Heart right ventricle (tissue), 16 donors: ENCODE results near the gene LRRC75A. TPM values are rescaled to one million over a fixed set of nuclear protein-coding genes. Genes with fewer than 3 reads are reported as not detected.

Source experiments
- ATAC-seq, 8 donors: fragments of 200-7000 bp; cut with Tn5 transposase; one replicate each; pipeline ENCODE4 v1.9.1; 2020; ENCODE audit warnings: mild to moderate bottlenecking in 8 of 8, moderate library complexity in 8 of 8, moderate number of reproducible peaks in 1 of 8
- DNase-seq, 2 donors: peaks; one replicate each; pipeline ENCODE4 v3.0.0-alpha.2; 2020
- H3K27ac ChIP-seq, 10 donors: fragments of 200-600 bp; sonication (generic) in 2 of 10; one replicate each; pipeline versions ENCODE4 v1.5.0 to v1.8.0; 2020 to 2022; ENCODE audit warnings: mild to moderate bottlenecking in 3 of 10
- H3K27me3 ChIP-seq, 7 donors: fragments of 200-600 bp; one replicate each; pipeline ENCODE4 v1.8.0; 2021 to 2022; ENCODE audit warnings: mild to moderate bottlenecking in 2 of 7
- H3K36me3 ChIP-seq, 9 donors: fragments of 200-600 bp; sonication (generic) in 1 of 9; one replicate each; pipeline versions ENCODE4 v1.5.0 to v1.8.0; 2020 to 2022; ENCODE audit warnings: mild to moderate bottlenecking in 2 of 9
- H3K4me1 ChIP-seq, 9 donors: fragments of 200-600 bp; sonication (generic) in 1 of 9; one replicate each; pipeline versions ENCODE4 v1.5.0 to v1.8.0; 2020 to 2022; ENCODE audit warnings: mild to moderate bottlenecking in 4 of 9
- H3K4me3 ChIP-seq, 10 donors: fragments of 200-600 bp; sonication (generic) in 2 of 10; one replicate each; pipeline versions ENCODE4 v1.5.0 to v1.8.0; 2020 to 2022; ENCODE audit warnings: mild to moderate bottlenecking in 7 of 10, moderate library complexity in 2 of 10
- H3K9me3 ChIP-seq, 11 donors: fragments of 200-600 bp in 10 of 11; sonication (generic) in 2 of 11; one replicate each; pipeline versions ENCODE4 v1.5.0 to v1.8.0; 2013 to 2022; ENCODE audit warnings: mild to moderate bottlenecking in 2 of 11, control low read depth in 1 of 11, moderate library complexity in 1 of 11
- WGBS, 2 donors: extraction: QIAGEN DNeasy Blood & Tissue Kit; methylation state at CpG; one replicate each; pipeline ENCODE4 v1.1.7; 2013; ENCODE audit warnings: inconsistent platforms in 1 of 2; 5-methylcytosine and 5-hydroxymethylcytosine counted together
- intact Hi-C, 10 donors: fragments of 100-400 bp; cut with DNase I; formaldehyde crosslinking; loops; one replicate each; pipeline versions ENCODE4 v1.11.1 to v1.14.2; 2022
- polyA plus RNA-seq, 2 donors: library from polyadenylated mRNA; stranded (reverse); fragments of 200-250 nt; gene quantifications; one replicate each; pipeline ENCODE4 v1.2.3, GENCODE V29; 2013
- total RNA-seq, 10 donors: library from RNA; stranded (reverse); fragmentation: NEBNext Ultra II Directional in 3 of 10; extraction: Animal tissue kit (Norgen Biotek cat#: 25700) in 3 of 10; gene quantifications; one replicate each; pipeline versions ENCODE4 v1.2.1 to v1.2.4, GENCODE V29; 2021 to 2023
- TF ChIP-seq, protein P1 (sequence below), 9 donors: fragments of 200-600 bp; sonication (generic) in 2 of 9; IDR thresholded peaks; one replicate each; pipeline versions ENCODE4 v1.5.0 to v1.8.0; 2021 to 2022; ENCODE audit warnings: antibody characterized with exemption in 9 of 9, mild to moderate bottlenecking in 5 of 9, moderate library complexity in 1 of 9
- donor health status: Arrhythmogenic right ventricular cardiomyopathy.
- donor health status: ischemic (EF 13 %, LVEDD 7.1; RV severe dilation, severe dysfunction).
- donor health status: healthy with polysubstance abuse.
- donor health status: DM: no; HTN: yes; CAD: no.
- donor health status: DM: no; HTN: no; CAD: no.
- donor health status: ischemic (EF 25% LVEDD 6.9; RV normal size, moderate dysfunction).
- donor health status: ischemic (EF 25% LVEDD 5.7; RV mildly dilated, moderate dysfunction).
- donor health status: healthy.
- donor health status: DM: yes; HTN: yes; CAD: no.
- donor health status: Ischemic cardiomyopathy.
- donor health status: ischemic (EF 35%, LVEDD 5.7; RV mildly dilated, moderate dysfunction).
- donor health status: nonischemic (EF 11% LVEDD 7.7; RV severe dilation, severe dysfunction).
- donor health status: DM: yes; HTN: yes; CAD: no.
- donor health status: PGD.
- donor health status: ischemic (EF 29% LVEDD 5.4; RV normal size, mild dysfunction).
- donor health status: nonischemic (EF 23%, LVEDD 6.1; RV moderate dilation, normal function).

LRRC75A gene
- total and polyA plus RNA-seq, 12 donors, result 0.34 to 1.3 (median 0.58) TPM

DNA sequence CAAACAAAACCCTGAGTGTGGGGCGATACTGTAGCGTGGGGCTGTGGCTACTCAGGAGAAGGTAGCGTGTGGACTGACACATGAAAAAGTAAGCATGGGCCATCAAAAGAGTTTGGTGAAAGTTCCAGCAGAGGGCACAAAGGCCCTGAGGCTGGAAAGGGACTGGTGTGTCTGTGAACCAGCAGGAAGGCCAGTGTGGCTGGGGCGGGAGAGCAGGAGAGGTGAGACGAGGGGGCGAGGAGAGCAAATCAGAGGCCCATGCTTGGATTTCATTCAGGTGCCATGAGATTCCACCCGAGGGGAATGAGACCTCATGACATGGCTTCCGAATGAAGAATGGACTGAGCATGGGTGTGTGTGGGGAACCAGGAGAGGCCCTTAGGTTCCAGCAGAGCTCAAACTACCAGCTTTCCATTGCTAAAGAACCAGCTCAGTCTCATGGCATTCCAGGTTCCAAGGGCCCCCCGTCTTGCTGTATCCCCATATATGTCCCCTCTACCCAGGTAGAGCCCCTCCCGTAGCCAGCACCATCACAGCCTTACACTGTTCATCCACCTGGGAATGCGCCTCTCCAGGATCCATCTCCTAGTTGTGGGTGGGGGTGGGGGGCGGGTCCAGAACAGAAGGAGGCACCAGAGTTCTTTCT is 45.5 kb downstream of the LRRC75A start:
- DNase-seq (no peak), ATAC-seq (no peak)
- H3K36me3 ChIP-seq, result peaks cover 0 to 80% (median 10%) of the 10 kb centered on the region in 9 donors
- no peaks in the 10 kb centered on the region for H3K9me3 ChIP-seq
- intact Hi-C loops, result no loop called here
- H3K27me3 ChIP-seq, result no peaks in the 10 kb centered on the region
- H3K4me1 ChIP-seq, result peaks cover 2 to 36% (median 27%) of the 10 kb centered on the region in 9 donors
- H3K27ac ChIP-seq, result peak overlapping the region in 1 of 10 donors; percentile 58
- H3K4me3 ChIP-seq, result no peak overlapping the region
- TF ChIP-seq, protein P1, sequence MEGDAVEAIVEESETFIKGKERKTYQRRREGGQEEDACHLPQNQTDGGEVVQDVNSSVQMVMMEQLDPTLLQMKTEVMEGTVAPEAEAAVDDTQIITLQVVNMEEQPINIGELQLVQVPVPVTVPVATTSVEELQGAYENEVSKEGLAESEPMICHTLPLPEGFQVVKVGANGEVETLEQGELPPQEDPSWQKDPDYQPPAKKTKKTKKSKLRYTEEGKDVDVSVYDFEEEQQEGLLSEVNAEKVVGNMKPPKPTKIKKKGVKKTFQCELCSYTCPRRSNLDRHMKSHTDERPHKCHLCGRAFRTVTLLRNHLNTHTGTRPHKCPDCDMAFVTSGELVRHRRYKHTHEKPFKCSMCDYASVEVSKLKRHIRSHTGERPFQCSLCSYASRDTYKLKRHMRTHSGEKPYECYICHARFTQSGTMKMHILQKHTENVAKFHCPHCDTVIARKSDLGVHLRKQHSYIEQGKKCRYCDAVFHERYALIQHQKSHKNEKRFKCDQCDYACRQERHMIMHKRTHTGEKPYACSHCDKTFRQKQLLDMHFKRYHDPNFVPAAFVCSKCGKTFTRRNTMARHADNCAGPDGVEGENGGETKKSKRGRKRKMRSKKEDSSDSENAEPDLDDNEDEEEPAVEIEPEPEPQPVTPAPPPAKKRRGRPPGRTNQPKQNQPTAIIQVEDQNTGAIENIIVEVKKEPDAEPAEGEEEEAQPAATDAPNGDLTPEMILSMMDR (IDR thresholded peaks at IDR 0.05), result no peak
- 89 to 92% methylated on average over 12 of the region's 12 CpGs for WGBS, 2 donors

DNA sequence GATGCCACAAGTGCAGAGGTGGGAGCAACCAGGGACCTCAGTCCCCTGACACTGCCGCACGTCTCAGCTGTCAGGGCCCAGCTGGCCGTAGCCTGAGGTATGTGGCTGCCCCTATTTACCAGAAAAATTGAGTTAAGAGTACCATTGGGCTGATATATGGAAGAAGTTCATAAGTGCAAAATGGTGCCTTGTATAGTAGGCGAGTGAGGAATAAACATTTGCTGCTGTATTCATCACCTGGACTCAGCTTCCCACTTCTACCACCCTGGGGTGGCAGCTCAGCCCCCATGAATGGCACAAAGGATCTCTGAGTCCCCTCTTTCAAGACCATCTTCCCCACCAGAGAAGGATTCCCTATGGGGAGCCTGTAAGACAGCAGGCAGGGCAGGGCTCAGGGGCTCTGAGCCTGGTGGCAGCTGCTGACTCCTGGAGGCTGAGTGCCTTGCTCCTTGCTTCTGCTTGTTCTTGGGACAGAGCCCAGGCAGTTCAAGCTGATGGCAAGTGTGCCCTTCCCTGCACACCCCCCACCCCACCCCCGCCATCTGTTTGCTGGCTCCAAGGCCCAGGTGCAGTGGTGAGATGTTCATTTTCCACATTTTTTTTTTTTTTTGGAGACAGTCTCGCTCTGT is 47.6 kb downstream of the LRRC75A start:
- intact Hi-C loops, result no loop called here
- WGBS, 2 donors, result 84% methylated on average over 6 of the region's 6 CpGs
- H3K4me1 ChIP-seq, result peaks cover 10 to 56% (median 41%) of the 10 kb centered on the region in 9 donors

DNA sequence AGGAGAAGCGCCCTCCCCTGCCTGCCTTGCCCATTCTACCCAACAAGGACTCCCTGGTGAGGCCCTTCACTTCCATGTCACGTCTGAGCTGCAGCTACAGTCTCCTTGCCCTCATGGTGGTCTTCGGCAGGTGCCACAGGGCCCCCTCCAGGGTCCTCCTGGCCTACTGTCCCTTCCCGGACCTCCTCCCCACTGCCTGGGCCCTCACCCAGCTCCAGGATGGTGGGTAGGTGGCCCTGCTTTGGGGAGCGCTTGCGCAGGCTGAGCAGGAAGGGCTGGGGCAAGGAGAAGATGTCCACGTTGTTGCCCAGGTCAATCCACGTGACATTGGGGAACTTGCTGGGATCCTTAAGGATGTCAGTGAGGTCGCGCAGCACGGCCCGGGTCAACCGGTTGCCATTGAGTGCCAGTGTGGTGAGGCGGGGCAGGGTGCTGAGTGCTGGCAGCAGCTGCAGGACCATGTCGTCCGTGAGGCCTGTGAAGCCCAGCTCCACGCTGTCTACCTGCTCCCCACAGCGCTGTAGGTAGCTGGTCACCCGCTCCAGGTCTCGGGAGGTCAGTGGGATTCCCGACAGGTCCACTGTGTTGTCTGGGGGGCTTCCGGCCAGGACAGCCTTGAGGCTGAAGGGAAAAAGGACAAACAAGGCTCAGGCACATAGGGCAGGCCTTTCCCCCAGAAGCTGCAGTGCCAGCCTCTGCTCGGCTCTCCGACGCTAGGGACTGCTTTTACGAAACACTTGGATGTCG is 48.3 kb downstream of the LRRC75A start:
- no peak for DNase-seq

More for the DNA sequence above, 47.6 kb downstream of the LRRC75A start:
- peak in 4 of 8 donors; percentile 17 to 38 (median 26) for ATAC-seq
- no peak for DNase-seq
- peaks cover 0 to 92% (median 18%) of the 10 kb centered on the region in 9 donors for H3K36me3 ChIP-seq
- no peak overlapping the region for H3K4me3 ChIP-seq
- no peaks in the 10 kb centered on the region for H3K27me3 ChIP-seq
- no peaks in the 10 kb centered on the region for H3K9me3 ChIP-seq
- H3K27ac ChIP-seq, result peak overlapping the region in 2 of 10 donors; percentile 28 to 58
- TF ChIP-seq, protein P1 (IDR thresholded peaks at IDR 0.05), result no peak

More for the DNA sequence above, 48.3 kb downstream of the LRRC75A start:
- intact Hi-C loops, result no loop called here
- Histone ChIP-seq H3K9me3 (no peaks in the 10 kb centered on the region), H3K4me1 (peaks cover 10 to 56% (median 41%) of the 10 kb centered on the region in 9 donors), H3K36me3 (peaks cover 0 to 85% (median 18%) of the 10 kb centered on the region in 9 donors), H3K27ac (peak overlapping the region in 1 of 10 donors; percentile 43), H3K4me3 (no peak overlapping the region), H3K27me3 (no peaks in the 10 kb centered on the region)
- 84 to 85% methylated on average over 27 of the region's 27 CpGs for WGBS, 2 donors
- no peak for ATAC-seq
- TF ChIP-seq, protein P1 (IDR thresholded peaks at IDR 0.05), result no peak
